Fibroblast of lung (primary cell): ENCODE data around the gene LYPLA2.

Experiments used
- EZH2 ChIP-seq: IDR thresholded peaks from 2 replicates; pipeline ENCODE4 v1.5.1; 2012; ENCODE audit warnings: low read length, control low read depth, mild to moderate bottlenecking; ENCODE audit errors: missing control alignments
- TF ChIP-seq, protein P1 (sequence below), 2 donors: IDR thresholded peaks in 1 of 2; conservative IDR thresholded peaks in 1 of 2; 1 replicate in 1 of 2; 2 replicates in 1 of 2; pipeline ENCODE4 v1.5.1; 2011 to 2012; ENCODE audit warnings: low read length in 2 of 2, control low read depth in 1 of 2, inconsistent platforms in 1 of 2, low read depth in 1 of 2, mild to moderate bottlenecking in 1 of 2

- TF ChIP-seq, protein P1, sequence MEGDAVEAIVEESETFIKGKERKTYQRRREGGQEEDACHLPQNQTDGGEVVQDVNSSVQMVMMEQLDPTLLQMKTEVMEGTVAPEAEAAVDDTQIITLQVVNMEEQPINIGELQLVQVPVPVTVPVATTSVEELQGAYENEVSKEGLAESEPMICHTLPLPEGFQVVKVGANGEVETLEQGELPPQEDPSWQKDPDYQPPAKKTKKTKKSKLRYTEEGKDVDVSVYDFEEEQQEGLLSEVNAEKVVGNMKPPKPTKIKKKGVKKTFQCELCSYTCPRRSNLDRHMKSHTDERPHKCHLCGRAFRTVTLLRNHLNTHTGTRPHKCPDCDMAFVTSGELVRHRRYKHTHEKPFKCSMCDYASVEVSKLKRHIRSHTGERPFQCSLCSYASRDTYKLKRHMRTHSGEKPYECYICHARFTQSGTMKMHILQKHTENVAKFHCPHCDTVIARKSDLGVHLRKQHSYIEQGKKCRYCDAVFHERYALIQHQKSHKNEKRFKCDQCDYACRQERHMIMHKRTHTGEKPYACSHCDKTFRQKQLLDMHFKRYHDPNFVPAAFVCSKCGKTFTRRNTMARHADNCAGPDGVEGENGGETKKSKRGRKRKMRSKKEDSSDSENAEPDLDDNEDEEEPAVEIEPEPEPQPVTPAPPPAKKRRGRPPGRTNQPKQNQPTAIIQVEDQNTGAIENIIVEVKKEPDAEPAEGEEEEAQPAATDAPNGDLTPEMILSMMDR (conservative IDR thresholded peaks at IDR 0.05 in 1 of 2, IDR thresholded peaks at IDR 0.05 in 1 of 2; ENCODE audit: low read depth in 1 of 2, low read length in 2 of 2) = peak; percentile 98 to 99
- TF ChIP-seq EZH2 = no peak
These were observed 18.7 kb upstream of the LYPLA2 start for GRCh38 chr1:23772049-23772853.
